ENCODE results near the gene TMTC1.

- TF ChIP-seq GATA3 (IDR thresholded peaks at IDR 0.05; ENCODE audit: low read depth, low read length): no peak
- TF ChIP-seq GATA2 (IDR thresholded peaks at IDR 0.05; ENCODE audit: low read depth, low read length): no peak
These were observed 80.2 kb downstream of the TMTC1 start for GRCh38 chr12:29703528-29703927.

Measured in SH-SY5Y (cell line).